NCI-H2081 (cell line): ENCODE results near the gene SLC28A1.
"Not testable (repeated sequence)": the region's sequence is repeated elsewhere in the genome, so short reads cannot be mapped to it uniquely, and the experiment has no call there.

ENCODE experiments used
- DNase-seq, 2 experiments: peaks; one replicate each; lab custom pipeline; 2025; lab: John Stamatoyannopoulos, UW

SLC28A1 gene

DNA sequence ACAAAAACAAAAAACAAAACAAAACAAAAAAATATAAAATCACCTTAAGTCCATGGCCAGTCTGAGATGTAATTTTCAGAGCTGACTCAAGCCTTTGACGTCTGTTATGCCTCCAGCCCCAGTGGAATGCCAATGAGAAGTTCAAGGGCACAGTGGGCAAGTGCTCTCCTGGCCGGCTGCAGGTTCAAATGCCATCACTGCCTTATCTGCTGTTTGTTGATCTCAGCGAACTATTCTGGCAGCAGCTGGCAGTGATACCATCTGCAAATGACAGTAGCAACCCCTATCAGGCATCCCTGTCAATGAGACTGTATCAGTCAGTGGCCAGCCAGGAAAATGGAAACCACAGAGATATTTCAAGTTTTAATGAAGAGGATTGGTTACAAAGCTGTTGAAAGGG is 86.4 kb downstream of the SLC28A1 start:
- DNase-seq: no peak

DNA sequence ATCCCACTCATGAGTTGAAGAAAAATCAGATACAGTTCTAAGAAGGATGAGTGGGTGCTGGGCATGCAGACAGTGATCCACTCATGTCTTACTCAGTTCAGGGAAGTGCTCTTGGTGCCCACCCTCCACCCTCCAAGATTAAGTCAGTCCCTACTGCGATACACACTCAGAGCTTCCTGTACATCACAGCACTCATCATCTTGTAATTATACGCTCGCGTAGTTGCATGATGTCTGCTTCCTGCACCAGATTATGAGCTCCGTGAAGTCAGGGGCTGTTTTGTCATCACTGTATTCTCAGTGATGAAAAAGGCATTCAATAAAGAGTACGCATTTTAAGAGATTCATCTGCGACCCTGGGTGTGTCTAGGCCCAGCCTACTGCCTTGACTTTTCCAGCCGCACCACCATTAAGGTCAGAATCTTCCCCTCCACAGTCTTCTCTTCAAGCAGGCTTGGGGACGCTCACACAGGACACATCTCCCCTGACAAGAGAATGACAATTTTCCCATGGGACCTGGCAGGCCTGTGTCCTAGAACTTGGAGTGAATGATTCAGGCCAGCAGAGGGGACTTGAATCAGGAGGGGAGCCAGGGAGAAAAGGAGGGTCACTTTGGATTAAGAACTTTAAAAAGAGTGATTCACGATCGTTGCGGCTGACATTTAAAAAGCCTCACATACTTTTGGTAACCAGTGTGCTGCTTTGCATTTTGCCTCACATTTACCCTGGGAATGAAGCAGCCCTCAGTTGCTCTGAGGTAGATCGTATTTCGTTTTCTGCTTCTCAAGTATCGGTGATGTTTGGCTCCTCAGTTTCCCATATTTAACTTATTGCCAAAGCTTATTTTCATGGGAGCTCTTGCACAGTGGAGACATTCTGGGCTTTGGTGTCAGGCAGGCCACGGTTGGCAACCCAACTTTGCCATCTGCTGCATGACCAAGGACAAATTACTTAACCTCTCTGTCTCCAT is 89.3 kb downstream of the SLC28A1 start:
- DNase-seq: no peak

DNA sequence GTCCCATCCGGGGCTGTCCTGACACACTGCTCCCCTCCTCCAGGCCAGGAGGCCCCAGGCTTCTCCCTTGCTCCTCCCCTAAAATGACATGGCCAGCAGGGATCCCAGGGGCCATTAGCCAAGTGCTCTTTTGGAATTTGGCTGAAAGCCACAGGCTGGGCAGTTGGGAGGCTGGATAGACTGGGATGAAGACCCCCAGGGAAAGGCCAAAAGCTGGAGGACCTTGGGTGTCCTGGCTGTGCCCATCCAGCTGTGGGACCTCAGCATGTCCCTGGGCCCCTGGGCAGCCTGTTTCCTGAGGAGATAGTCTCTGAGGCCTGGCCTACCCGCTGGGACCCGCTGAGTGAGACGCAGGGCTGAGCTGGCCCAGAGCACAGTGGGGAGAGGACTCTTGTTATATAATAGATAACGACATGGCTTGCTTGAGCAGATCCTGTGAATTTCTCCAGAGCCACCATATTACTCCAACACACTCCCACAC is 91.4 kb downstream of the SLC28A1 start:
- DNase-seq: no peak

DNA sequence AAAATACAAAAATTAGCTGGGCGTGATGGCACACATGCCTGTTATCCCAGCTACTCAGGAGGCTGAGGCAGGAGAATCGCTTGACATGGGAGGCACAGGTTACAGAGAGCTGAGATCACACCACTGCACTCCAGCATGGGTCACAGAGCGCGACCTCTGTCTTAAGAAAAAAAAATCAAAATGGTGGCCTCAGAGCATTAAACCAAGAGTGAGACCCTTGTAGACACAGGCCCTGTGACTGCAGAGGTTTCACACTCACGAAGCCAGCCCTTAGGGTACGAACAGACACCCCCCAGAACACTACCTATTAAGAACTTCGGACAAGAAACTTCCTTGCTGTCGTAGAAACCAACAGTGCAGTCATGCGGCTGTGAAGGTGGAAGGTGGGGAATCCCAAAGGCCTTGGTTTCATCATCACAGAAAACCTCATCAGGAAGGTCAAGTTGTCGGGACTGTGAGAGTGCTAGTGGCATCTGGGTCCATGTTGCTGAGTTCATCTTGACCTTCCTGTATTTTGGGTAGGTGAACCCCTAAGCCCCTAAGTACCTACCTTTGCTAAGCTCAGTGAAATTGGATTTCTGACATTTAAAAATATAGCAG is 92.4 kb downstream of the SLC28A1 start:
- DNase-seq: no peak

DNA sequence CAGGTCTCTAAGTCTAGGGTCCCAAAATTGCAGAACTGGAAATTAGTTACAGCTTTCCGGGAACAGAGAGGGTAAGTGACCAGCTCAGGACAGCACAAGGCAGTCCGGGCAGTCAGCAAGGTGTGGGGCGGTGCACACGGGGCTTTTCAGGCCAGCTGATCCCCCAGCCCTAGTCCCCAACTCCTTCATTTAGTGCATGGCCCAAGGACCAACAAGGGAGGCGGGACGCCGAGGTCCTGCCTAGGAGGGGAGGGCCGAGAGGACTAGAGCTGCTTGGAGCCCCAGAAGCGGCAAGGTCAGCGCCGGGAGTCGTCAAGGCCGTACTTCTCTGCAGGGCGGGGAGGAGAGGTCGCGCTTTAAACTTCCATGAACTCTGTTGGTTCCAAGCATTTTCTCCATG is 95.2 kb downstream of the SLC28A1 start:
- no peak for DNase-seq

DNA sequence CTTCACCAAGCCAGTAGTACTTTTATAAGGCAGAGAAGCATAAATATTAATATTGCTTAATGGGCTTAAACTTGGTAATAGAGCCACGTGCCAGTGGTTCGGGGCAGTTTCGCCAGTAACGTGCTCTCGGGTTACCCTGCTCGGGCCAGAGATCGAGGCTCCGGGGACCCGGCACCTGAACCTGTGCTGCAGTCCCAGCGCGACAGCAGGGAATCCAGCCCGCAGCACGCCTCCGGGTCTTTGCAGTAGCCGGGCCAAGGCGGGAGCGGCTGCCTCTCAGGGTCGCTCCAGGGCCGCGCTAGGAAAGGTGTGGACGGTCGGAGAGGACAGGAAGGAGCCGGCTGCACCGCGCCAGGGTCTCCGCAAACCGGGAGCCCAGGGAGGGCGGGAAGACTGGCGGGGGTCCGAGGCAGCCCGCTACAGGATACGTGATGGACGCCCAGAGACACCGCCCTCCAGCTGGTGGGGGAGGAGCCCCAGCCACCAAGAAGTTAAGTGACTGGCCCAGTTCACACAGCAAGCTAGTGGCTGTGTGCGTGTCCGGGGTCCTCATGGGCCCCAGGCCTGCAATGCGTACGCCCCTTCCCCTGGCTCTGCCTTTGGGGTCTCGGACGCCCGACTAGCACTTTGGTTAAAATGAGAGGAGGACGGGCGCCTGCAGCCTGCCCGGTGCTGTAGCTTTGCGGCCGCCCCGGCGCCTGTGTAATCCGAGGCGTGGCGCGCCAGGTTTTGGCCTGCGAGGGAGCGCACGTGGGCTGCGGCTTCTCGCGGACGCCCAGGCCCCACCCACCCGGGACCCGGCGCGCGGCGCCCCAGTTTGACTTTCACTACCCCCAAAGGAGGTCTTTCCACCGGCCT is 96.0 kb downstream of the SLC28A1 start:
- DNase-seq: peak; percentile 84 to 87

DNA sequence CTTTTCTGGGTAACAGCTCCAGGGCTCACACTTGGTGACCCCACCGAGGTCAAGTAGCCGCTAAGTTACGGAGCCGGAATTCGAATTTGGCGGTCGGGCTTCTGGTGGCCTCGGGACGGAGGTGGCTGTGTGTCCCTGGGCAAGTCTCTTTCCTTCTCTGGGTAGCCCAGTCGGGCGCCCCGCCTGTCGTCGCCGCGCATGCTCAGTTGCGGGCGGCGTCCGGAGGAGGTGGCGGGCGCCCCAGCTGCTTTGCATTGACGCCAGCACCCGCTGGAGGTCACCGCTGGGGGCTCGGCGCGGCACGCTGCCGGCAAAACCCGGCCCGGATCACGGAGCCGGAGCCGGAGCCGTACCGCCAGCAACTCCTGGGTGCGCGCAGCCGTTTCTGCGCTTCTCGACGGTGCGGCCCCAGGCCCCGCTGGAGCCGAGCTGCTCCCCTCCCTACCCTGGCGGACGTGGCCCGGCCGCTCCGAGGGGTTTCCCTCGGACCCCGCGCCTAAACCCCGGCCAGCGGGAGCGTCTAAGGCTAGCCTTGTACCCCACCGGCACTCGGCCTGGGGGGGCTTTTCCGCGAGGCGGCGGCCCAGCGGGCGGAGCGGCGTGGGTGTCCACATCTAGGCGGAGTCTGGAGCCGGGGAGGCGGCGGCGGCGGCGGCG is 96.7 kb downstream of the SLC28A1 start:
- DNase-seq: peak; percentile 94 to 95

DNA sequence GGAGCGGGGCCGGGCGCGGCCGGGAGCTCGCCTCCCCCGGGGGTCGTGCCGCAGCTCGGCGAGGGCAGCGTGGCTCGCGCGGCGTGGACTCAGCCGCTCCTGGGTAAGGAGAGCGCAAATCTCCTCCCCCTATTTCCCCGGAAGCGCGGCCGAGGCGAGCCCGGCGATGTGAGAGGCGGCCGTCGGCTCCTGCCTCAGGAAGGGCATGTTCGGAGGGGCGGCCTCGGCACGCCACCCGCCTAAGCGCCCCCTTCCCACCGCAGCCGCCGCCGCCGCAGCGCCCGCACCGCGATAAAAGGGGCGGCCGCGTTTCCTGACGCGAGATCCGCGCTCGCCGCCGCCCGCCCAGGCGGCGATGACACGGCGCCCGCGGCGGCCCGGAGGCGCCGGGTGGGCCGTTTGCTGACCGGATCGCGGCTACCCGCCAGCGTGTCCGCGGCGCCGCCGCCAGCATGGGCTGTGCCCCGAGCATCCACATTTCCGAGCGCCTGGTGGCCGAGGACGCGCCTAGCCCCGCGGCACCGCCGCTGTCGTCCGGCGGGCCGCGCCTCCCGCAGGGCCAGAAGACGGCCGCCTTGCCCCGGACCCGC is 97.3 kb downstream of the SLC28A1 start, which contains the start of gene PDE8A:
Gene PDE8A (plus strand): TSS at position 146 of the 590 bp plus-strand sequence. CDS start 307 bp downstream, at position 453.
- peak; percentile 22 to 46 for DNase-seq

DNA sequence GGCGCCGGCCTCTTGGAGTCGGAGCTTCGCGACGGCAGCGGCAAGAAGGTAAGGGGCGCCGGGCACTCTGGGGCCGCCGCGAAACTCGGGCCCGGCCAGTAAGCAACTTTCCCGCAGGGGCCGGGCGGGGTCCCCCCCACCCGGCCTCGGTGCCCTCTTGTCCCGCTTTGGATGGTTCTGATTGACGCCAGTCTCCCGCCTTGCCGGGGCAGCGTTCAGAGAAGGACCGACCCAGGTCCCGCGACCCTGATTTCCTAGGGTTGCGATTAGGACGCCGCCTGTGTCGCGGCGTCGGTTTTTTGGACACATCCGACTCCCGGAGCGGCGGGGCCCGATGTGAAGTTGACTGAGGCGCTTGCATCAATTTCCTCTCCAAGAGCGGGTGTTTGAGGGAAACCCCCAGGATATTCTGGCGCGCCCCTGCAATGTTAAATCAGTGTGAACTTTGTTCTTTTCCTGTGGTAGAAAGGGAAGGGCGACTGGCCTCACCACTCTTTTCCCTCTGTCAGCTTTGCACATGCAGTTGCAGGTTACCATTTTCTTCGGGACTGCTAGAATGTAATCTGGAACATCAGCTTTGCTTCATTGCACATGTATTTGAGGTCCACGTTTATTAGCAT is 97.9 kb downstream of the SLC28A1 start:
- DNase-seq: no peak

DNA sequence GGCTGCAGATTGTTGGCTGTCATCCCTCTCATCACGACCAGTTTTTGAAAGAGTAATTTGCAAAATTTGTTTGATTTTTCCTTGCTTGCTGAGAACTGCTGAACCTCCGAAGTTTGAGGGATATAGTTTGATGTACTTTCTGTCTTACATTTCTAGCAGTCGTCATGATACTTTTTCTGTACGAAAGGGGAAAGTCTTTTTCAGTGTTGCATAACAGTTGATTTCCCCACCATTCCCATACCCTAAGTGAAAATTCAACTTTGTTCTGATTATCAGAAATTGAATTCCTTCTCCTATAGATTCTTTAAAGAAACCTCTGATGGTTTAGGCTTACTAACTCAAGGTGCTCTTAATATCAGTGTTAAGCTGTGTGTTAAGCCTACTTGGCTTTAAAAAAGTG is 98.8 kb downstream of the SLC28A1 start:
- no peak for DNase-seq

DNA sequence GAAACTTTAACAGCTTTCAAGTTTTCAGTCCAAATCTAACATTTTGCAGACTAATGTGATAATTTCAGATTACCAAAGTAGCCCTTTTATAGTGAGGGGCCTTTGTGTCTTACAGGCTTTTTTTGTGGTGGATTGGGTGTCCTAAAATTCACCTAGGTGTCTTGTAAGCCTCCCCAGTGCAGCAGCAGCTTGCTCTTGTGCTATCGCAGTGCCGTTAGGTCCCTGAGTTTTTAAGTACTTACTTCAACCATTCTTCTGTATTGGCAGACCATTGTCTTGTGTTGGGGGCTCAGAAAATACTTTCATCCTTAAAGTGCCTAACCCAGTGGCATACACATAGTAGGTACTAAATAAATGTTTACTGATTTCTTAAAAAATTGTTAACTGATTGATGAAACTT is 99.2 kb downstream of the SLC28A1 start:
- no peak for DNase-seq

DNA sequence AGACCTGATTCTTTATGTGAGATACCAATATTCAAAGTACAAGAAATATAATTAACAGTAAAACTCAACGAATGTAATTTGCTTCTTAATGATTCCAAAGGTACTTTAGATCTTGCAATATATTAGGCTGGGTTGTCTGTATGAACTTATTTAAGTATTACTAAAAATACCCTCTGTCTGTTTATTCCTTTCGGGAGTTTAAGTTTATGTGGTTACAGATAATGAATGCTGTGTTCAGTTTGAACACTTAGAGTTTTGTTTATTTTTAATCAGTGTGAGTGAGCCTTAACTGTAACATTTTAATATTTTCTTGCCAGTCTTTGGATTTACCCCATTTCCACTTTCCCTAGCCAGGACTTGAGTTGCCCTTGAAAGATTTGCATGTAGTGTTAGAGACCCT is 100.7 kb downstream of the SLC28A1 start:
- no peak for DNase-seq

DNA sequence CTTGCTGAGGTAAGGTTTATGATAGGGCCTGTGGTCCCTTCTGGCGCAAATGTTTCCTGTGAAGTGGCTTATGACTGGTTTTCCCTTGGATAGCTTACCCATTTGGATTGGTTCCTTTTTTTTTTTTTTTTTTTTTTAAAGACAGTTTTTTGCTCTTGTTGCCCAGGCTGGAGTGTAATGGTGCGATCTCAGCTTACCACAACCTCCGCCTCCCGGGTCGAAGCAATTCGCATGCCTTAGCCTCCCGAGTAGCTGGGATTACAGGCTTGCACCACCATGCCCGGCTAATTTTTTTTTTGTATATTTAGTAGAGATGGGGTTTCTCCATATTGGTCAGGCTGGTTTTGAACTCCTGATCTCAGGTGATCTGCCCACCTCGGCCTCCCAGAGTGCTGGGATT is 102.9 kb downstream of the SLC28A1 start:
- DNase-seq: not testable (repeated sequence)

DNA sequence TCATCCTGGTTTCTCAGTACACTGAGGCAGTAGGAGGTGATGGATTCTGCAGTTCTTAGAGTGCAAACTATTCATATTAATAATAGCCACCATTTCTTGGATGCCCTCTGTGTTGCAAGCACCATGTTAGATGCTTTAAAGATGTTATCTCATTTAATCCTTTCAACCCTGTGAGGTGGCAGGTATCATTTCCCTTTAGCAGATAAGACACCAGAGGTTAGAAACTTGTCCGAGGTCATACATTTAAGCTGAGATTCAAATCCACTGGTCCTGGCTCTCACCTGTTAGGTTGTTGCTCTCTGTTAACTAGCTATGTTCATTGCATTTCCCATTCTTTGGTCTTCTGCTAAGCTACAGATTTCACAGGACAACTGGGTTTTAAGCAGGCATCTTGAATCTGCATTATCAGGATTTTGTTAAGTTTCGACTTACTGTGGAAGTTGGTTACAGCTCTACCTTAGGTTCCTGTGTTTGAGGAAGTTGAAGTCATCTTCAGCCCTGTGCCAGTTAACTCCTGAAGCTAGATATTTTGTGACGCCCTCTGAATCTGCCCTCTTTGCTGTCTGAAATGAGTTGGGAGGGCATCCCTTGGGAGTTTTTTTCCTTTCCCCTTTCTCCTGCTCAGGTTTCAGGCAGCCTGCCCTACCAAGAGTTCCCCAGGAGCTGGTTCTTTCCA is 103.6 kb downstream of the SLC28A1 start:
- no peak for DNase-seq

DNA sequence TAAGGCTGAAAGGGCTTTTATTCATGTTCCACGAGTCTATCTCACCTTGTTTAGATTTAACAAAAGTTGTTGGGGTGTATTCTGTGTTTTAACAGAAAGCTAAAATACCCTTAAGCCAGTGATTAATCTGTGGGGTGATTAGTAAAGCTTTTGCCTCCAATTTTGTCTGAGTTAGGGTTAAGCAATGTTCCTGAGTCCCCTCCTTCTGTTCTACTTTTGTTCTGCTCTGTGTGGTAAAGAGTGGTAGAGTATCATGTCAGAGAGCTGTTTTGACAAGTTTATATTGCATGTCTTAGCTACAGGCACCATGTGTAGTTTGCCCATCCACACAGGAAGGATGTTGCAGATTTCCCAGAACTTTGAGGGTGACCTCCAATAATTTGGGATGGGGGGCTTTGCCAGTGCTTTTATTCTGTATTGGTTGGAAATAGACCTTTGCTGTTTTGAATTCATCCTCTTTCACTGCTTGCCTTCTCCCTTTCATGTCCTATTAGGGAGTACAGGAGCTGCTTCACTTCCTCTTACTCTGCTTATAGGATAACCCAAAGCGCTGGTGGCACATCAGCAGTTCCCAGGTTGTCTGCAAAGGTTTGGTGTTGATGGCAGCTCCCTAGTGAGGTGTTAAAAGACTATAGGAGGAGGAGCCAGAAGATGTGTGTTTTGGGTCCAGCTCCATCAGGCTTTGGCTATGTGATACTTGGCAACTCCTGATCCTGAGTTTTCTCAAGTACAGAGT is 104.6 kb downstream of the SLC28A1 start:
- DNase-seq: no peak

DNA sequence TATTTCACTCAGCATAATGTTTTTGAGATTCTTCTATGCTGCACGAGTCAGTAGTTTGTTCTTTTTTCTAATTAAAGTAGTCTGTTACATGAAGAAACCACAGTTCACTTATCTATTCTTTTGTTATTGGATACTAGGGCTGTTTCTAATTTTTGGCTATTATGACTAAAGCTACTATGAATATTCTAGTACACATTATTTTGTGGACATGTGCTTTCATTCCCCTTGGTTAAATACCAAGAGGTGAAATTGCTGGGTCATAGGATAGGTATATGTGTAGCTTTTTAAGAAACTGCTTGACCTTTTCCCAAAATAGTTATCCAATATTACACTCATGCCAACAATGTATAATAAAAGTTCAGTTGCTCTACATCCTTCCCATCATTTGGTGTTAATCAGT is 106.0 kb downstream of the SLC28A1 start:
- no peak for DNase-seq

DNA sequence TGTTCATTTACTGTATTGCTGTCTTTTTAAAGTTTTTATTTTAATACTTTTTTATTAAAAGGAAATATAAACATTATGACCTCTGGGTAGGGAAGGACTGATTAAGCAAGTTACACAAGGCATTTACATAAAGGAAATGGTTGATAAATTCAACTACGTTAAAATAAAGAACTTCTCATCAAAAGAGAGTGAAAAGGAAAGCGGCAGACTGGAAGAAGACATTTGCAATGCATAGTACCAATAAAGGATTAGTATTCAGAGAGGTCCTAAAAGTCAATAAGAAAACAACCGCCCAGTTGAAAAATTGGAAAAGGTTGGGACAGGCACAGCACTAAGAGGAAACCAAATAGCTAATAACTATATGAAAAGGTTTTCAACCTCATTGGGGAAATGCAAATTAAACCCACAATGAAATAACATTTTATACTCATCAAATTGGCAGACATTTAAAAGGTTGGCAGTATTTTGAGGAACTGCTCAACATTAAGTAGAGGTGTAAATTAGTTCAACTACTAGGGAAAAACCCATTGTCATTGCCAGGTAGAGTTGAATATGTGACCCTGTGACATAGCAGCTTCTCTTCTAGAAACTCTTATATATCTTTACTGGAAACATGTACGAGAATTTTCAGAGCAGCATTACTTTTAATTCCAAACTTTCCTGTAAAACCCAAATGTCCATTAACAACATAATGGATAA is 106.7 kb downstream of the SLC28A1 start:
- no peak for DNase-seq

DNA sequence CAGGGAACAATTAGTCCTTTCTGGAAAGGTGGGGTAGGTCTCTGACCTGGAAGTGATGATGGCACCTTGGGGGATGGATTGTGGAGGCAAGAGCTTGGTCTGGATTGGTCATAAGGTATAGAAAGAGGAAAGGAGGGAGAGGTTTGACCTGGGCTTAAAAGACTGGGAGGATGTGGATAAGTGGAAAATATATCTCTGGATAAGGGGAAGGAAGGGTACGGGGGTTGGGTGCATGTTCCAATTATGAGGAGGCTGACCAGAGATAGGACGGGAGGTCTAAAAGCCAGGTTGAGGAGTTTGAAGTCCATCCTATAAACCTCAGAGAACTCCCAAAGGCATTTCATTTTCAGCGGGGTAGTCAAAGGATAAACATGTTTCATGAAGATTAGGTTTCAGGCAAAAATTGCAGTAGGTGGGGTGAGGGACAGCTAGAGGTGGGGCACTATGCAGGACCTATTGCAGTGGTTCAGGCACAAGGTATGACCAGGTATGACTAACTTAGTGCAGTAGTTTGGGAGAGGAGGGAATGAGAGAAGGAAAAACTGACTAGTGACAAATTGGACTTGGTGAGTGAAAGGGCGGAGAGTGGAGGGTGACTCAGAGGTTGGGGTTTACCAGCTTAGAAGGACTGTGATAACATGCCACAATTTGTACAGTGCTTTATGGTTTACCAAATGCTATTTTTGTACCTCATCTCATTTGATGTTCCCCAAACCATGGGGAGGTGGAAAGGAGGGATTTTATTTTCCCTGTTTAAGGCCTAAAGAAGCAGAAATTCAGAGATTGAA is 107.9 kb downstream of the SLC28A1 start:
- no peak for DNase-seq
